GM19238 (cell line): ENCODE results near the gene CASP5.
"Not testable (repeated sequence)": the region's sequence is repeated elsewhere in the genome, so short reads cannot be mapped to it uniquely, and the experiment has no call there.

ENCODE experiments used
- DNase-seq: peaks from one replicate; pipeline ENCODE4 v3.0.0; 2011; ENCODE audit warnings: low spot score; ENCODE audit not compliant: insufficient read length

Gene CASP5

DNA sequence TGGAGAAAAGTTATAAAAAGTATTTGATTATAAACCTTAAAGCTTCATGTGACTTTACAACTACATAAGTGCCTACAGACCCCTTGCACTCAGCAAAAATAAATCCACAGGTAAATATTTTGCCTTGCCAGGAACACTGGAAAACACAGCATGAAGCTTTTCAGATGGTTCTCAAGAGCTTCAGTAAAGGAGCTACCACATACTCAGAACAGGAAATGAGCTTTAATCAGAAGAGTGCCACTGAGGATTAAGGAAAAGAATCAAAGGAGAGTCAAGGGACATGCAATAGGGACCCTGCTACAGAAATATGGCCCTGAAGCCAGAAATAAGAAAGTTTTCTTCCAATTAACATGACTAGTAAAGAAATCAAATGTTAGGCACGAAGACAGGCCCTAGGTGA lies 10.8 kb upstream of the CASP5 start:
- no peak for DNase-seq

GRCh38 chr11:105033343-105033742 lies 10.4 kb upstream of the CASP5 start:
- DNase-seq = no peak

- DNase-seq = no peak
Observed at GRCh38 chr11:105032495-105032894, 9.5 kb upstream of the CASP5 start.

DNA sequence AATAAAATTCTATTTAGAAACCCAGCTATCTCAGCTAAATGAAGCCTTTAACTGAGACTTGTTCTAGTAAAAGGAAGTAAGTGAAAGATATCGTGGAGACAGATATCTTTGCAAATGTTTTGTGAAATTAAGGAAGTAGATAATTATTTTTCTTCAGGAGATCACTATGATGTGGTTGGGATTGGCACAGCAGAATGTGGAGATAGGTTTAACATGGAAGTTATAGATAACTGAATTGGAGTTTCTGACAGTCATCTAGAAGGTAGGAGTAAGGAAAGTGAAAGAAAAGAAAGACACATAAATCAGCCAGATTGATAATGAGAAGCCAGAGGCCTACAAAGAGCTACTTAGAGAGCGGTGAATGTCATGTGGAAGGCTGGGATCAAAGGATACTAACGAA lies 4.7 kb upstream of the CASP5 start:
- DNase-seq = no peak

- no peak for DNase-seq
Observed at GRCh38 chr11:105024394-105024793, 1.4 kb upstream of the CASP5 start.

DNA sequence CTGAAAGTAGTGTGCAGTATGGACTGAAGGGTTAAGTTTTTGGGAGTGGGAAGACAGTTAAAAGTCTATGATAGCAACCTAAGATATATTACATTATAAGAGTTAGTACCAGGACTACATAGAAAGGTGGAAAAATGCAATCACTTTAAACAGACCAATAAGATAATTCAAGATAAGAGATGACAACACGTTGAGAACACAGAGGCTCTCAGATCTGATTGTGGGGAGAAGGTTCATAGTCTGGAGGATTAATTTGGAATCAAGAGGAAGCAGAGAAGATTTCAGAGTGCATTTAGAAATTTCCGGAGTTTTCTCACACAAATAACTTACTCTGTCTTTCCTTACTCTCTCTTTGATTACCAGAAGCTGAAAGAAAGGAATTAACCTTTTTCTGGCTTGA lies 441 bp downstream of the CASP5 start:
- DNase-seq = no peak

GRCh38 chr11:105007463-105007862 lies 15.5 kb downstream of the CASP5 start:
- no peak for DNase-seq

DNA sequence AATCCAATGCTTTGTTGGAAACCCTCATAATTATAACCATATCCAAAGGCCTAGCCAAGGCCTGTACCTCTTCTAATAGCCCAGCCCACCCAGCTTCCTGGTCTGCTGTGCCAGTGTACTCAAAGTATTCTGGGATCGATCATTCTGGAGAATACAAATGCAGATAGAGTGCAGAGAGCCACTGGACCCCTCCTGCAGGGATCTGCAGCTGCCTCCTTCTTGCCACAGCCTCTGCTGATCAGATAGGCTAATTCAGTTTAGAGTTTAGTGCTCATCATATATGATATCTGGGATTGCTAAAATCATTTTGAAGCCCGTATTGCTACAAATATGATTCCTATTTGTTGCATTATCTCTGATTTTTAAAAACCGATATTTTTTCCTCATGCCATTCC lies 17.5 kb downstream of the CASP5 start:
- DNase-seq = no peak

DNA sequence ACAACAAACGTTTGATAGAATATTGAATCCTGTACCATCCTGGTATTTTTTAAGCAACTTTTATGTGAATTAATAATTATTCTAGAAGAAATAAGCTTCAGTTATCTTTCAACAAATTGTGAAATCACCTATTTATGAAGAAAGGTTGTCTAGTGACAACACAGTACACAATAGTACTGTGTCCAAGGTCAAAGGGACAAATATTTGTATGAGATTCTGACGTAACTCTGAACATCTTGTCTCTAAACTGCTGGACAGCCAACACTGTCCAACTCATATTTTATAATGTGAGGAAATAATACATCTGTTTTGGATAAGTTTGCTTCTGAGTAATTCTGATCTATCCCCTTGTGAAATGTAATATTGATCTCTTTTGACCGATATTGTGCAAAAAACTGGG lies 18.9 kb downstream of the CASP5 start:
- DNase-seq = no peak

GRCh38 chr11:105003151-105003550 lies 19.8 kb downstream of the CASP5 start:
- no peak for DNase-seq

- peak; percentile 2 for DNase-seq
Observed at GRCh38 chr11:105000797-105001196, 22.2 kb downstream of the CASP5 start.

GRCh38 chr11:105000167-105000566 lies 22.8 kb downstream of the CASP5 start:
- DNase-seq = no peak

DNA sequence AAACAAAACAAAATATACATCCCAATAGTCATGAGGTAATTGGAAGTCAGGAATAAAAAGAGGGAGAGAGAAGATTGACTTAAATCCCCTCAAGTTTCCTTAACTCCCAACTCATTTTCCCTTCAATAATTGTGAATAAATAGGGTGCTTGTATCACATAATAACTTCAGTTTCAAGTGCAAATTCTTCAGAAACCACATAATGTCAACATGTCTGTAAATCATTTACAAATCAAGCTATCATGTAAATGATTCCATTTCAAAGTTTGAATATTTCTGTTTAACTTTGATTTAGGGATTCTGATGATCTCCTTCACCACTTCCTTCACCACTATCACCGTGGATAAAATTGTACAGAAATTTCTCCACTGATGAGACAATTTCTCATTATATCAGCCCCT lies 23.2 kb downstream of the CASP5 start:
- no peak for DNase-seq

GRCh38 chr11:104997288-104997687 lies 25.7 kb downstream of the CASP5 start:
- DNase-seq = no peak

- DNase-seq = no peak
Observed at GRCh38 chr11:104995001-104995408, 28.0 kb downstream of the CASP5 start.

GRCh38 chr11:104992781-104993180 lies 30.2 kb downstream of the CASP5 start:
- DNase-seq = no peak

- DNase-seq = no peak
Observed at GRCh38 chr11:104991994-104992393, 31.0 kb downstream of the CASP5 start.

DNA sequence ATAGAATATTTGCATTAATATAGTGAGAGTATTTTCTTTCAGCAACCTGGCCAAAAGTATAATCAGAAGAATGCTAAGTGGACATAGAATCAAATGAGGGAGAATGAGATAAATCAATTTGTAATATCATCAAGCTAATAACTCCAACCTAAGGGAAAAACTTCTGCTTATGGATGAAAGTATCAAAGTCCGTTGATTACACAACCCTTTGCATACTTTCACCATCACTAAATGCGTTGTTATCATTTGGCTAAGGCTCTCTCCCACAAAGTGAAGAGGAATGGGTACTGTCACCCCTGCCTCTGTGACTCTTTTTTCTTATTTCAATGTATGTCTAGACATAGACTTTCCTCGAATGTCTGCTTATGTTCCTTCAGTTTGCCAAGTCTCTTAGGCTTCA lies 38.2 kb downstream of the CASP5 start:
- DNase-seq = no peak

DNA sequence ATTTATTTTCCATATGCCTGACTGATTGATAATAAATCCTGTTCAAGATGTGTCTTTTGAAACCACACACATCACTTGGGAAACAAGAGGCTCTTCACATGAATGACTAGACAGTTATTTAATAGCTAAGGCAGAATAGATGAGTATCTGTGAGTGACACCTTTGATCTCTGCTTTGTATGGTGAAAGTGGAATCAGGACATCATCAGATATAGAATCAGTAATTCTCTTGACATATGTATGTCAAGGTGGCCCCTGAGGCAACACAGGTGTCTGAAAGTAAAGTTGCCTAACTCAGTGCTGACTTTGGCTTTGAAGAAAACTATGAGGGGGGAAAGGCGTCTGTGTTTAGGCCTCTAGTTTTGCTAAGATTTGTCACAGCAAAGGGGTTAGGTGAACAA lies 43.1 kb downstream of the CASP5 start:
- no peak for DNase-seq

DNA sequence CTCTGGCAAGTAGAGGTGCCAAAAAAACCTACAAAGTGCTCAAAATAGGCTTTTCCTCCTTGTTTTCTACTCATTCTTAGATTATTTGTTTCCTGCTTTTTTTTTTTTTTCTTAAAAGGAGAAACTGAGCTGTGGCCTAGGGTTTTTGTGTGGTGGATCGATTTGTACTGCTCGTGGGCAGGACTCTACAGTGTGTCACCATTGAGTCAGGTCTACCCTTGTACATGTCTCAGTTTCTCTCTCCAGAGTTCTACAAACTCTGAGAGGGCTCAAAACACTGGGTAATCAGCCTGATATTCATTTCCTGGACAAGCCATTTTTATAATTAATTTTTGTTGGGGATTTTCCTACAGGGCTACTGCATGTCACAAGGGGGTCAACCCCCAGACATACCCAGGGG lies 49.4 kb downstream of the CASP5 start:
- no peak for DNase-seq

- DNase-seq = not testable (repeated sequence)
Observed at GRCh38 chr11:104972924-104973323, 50.0 kb downstream of the CASP5 start.

DNA sequence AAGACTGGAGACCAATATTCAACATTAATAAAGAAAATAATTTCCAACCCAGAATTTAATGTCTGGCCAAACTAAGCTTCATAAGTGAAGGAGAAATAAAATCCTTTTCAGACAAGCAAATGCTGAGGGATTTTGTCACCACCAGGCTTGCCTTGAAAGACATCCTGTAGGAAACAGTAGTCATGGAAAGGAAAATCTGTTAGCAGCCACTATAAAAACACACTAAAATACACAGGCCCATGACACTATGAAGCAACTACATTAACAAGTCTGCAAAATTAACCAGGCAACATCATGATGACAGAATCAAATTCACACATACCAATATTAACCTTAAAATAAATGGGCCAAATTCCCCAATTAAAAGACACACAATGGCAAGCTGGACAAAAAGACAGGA lies 52.2 kb downstream of the CASP5 start:
- DNase-seq = no peak

GRCh38 chr11:104968856-104969776 lies 53.9 kb downstream of the CASP5 start:
- DNase-seq = no peak
